ENCODE results near the gene GNA12. TPM values are rescaled to one million over a fixed set of nuclear protein-coding genes. Genes with fewer than 3 reads are reported as not detected.

The GNA12 gene
- total and polyA plus RNA-seq, 2 of the 4 experiments (the other 2 are of a cell fraction), result 14.3 to 93.9 TPM

GRCh38 chr7:2777898-2778535, 66.1 kb downstream of the GNA12 start:
- no peak overlapping the region for H2BK120ac ChIP-seq (ENCODE audit: low read depth, low read length)
- H3K9me3 ChIP-seq (ENCODE audit: control insufficient read depth, insufficient read depth, low read length), result no peaks in the 10 kb centered on the region
- no peak for TF ChIP-seq MAFK (IDR thresholded peaks at IDR 0.05; ENCODE audit: low read depth, low read length)
- no peak for TF ChIP-seq SMC3 (IDR thresholded peaks at IDR 0.05; ENCODE audit: low read depth, low read length)
- TF ChIP-seq RAD21 (IDR thresholded peaks at IDR 0.05; ENCODE audit: low read length), result no peak
- TF ChIP-seq ELK1 (IDR thresholded peaks at IDR 0.05; ENCODE audit: borderline replicate concordance, low read depth, low read length), result no peak
- TF ChIP-seq FOS (IDR thresholded peaks at IDR 0.05; ENCODE audit: low read depth, low read length), result no peak
- no peak for TF ChIP-seq NFE2L2 (IDR thresholded peaks at IDR 0.05; ENCODE audit: low read depth, low read length)
- no peak for TF ChIP-seq RFX5 (IDR thresholded peaks at IDR 0.05; ENCODE audit: low read depth, low read length)
- TF ChIP-seq CEBPB (IDR thresholded peaks at IDR 0.05; ENCODE audit: low read depth, low read length), result no peak
- TF ChIP-seq MAZ (IDR thresholded peaks at IDR 0.05; ENCODE audit: borderline replicate concordance, low read depth, low read length), result no peak
- no peak for TF ChIP-seq CTCF (conservative IDR thresholded peaks at IDR 0.05; ENCODE audit: low read depth, low read length)
- TF ChIP-seq RCOR1 (IDR thresholded peaks at IDR 0.05; ENCODE audit: insufficient replicate concordance, low read length), result no peak
- no peak for TF ChIP-seq USF2 (IDR thresholded peaks at IDR 0.05; ENCODE audit: low read depth, low read length)
- TF ChIP-seq BHLHE40 (IDR thresholded peaks at IDR 0.05; ENCODE audit: low read depth, low read length), result no peak
- TF ChIP-seq POLR2A (IDR thresholded peaks at IDR 0.05; ENCODE audit: low read depth, low read length), result no peak
- no peak for TF ChIP-seq MXI1 (IDR thresholded peaks at IDR 0.05; ENCODE audit: borderline replicate concordance, low read depth, low read length)
- no peak for TF ChIP-seq CHD1 (IDR thresholded peaks at IDR 0.05; ENCODE audit: low read depth, low read length)
- H3K27ac ChIP-seq (ENCODE audit: insufficient read depth, low read length), result no peak overlapping the region
- H3K56ac ChIP-seq (ENCODE audit: extremely low read depth, insufficient read depth, low read length), result no peak overlapping the region
- no peak overlapping the region for H2AK5ac ChIP-seq (ENCODE audit: low read depth, low read length)
- H3K23ac ChIP-seq (ENCODE audit: low read depth, low read length), result no peak overlapping the region
- peaks cover 1% of the 10 kb centered on the region; the same call in 1 of the 2 replicates for H3K4me1 ChIP-seq (ENCODE audit: control insufficient read depth, insufficient read depth, low read length)
- H3K79me1 ChIP-seq (ENCODE audit: low read depth in 1 of 2, low read length in 2 of 2), result peaks cover 37 to 82% of the 10 kb centered on the region in 2 experiments; a peak in 3 of 4 replicates
- BruUV-seq (replicated peaks), result no TSS peak
- peaks cover 2% of the 10 kb centered on the region; the same call in 1 of the 2 replicates for H4K20me1 ChIP-seq (ENCODE audit: insufficient read depth, low read length)
- no peak overlapping the region for H3K4me3 ChIP-seq (ENCODE audit: insufficient read depth, low read depth, low read length)
- H3K9ac ChIP-seq (ENCODE audit: low read depth, low read length), result no peak overlapping the region
- H3K4ac ChIP-seq (ENCODE audit: low read depth, low read length), result peak overlapping the region; percentile 50; the same call in 1 of the 2 replicates
- no peak overlapping the region for H2BK20ac ChIP-seq (ENCODE audit: low read depth, low read length)
- no peak overlapping the region for H3K4me2 ChIP-seq (ENCODE audit: low read depth, low read length)
- peak overlapping the region; percentile 21; the same call in 1 of the 2 replicates for H4K91ac ChIP-seq (ENCODE audit: insufficient read depth, low read depth, low read length)
- in situ Hi-C loops (cut with MboI; ENCODE audit: low sequenced_read_pairs) (no loop called here), intact Hi-C loops (cut with micrococcal nuclease) (no loop called here), dilution Hi-C loops (cut with HindIII; ENCODE audit: low sequenced_read_pairs, unreplicated experiment) (no loop called here)
- DNase-seq, result no peak
- H4K8ac ChIP-seq (ENCODE audit: low read depth in 2 of 2, low read length in 2 of 2), result no peak overlapping the region
- H2BK15ac ChIP-seq (ENCODE audit: low read depth, low read length), result no peak overlapping the region
- ChIA-PET POLR2A (ENCODE audit: unreplicated experiment) (no interaction called here), CTCF (no interaction called here)
- H3K14ac ChIP-seq (replicated peaks; ENCODE audit: low read depth, low read length), result no peak overlapping the region
- H2AK9ac ChIP-seq (replicated peaks; ENCODE audit: low read depth, low read length, poor library complexity), result no peak overlapping the region
- peak overlapping the region; percentile 82 for H4K5ac ChIP-seq (ENCODE audit: low read depth, low read length)
- H2AFZ ChIP-seq (replicated peaks; ENCODE audit: low read length, poor library complexity), result no peak overlapping the region
- ATAC-seq (ENCODE audit: low read depth), result no peak
- no peak overlapping the region for H2BK5ac ChIP-seq (ENCODE audit: low read depth, low read length, poor library complexity, severe bottlenecking)
- no peak overlapping the region for H3K18ac ChIP-seq (ENCODE audit: low read depth, low read length)
- H3K36me3 ChIP-seq (ENCODE audit: control insufficient read depth, insufficient read depth, low read length), result peaks cover 16% of the 10 kb centered on the region
- H3K27me3 ChIP-seq (ENCODE audit: control insufficient read depth, insufficient read depth, low read length), result no peaks in the 10 kb centered on the region
- peaks cover 12% of the 10 kb centered on the region for H3K9me1 ChIP-seq (ENCODE audit: insufficient read depth, low read length)
- 100% methylated on average over 1 of the region's 8 CpGs; no CpG with 5 or more reads in 1 of the 2 experiments for WGBS, 2 experiments (ENCODE audit: extremely low coverage in 2 of 2, insufficient read length in 1 of 2)

All from IMR-90 (cell line).